Ovary (tissue), 3 donors: ENCODE measurements around the gene ACVR2B.

Experiments used
- EP300 ChIP-seq: sonication (generic); formaldehyde crosslinking; IDR thresholded peaks from one replicate; pipeline ENCODE4 v1.6.1; 2017; ENCODE audit warnings: antibody characterized with exemption
- POLR2A ChIP-seq: fragments of 450-650 bp; IDR thresholded peaks from one replicate; pipeline ENCODE4 v1.6.1; 2017; ENCODE audit warnings: antibody characterized with exemption, mild to moderate bottlenecking, moderate library complexity
- TF ChIP-seq, protein P1 (sequence below), 3 donors: fragments of 450-650 bp in 2 of 3; fragments of 200-600 bp in 1 of 3; IDR thresholded peaks; one replicate each; pipeline versions ENCODE4 v1.5.1 to v1.8.0; 2016 to 2022; ENCODE audit warnings: antibody characterized with exemption in 3 of 3, mild to moderate bottlenecking in 1 of 3
- donor health status: DM: no; HTN: no; CAD: no.

DNA sequence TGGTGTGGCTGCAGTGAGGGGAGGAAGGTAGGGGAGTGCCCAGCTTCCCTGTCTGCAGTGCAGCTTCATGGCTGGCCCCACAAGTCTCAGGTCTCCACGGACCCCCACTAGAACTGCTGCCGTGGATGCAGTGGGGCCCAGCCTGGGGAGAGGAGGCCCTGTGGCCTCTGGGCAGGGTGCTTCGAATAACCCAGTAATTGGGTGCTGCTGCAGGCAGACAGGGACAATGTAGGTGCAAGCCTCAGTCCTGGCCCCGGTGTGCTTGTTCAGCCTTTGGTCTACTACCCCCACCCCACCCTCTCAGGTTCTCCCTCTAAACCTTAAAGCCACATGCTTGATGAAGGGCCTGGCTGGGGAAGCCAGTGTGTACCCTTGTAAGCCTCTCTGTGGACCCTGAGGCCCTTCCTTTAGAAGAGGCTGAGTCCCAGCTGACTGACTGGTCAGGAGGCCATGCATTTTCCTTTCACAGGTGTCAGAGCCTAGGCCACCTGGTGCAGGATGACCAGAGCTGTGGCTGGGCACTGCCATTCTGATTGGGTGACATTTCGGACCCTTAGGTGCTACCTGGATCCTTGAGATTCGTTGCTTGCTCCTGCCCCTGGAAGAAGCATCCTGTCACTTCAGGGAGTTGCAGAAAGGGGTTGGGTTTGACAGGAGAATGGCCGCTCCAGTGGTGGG, 21.4 kb downstream of the ACVR2B start:
- TF ChIP-seq, protein P1, sequence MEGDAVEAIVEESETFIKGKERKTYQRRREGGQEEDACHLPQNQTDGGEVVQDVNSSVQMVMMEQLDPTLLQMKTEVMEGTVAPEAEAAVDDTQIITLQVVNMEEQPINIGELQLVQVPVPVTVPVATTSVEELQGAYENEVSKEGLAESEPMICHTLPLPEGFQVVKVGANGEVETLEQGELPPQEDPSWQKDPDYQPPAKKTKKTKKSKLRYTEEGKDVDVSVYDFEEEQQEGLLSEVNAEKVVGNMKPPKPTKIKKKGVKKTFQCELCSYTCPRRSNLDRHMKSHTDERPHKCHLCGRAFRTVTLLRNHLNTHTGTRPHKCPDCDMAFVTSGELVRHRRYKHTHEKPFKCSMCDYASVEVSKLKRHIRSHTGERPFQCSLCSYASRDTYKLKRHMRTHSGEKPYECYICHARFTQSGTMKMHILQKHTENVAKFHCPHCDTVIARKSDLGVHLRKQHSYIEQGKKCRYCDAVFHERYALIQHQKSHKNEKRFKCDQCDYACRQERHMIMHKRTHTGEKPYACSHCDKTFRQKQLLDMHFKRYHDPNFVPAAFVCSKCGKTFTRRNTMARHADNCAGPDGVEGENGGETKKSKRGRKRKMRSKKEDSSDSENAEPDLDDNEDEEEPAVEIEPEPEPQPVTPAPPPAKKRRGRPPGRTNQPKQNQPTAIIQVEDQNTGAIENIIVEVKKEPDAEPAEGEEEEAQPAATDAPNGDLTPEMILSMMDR (IDR thresholded peaks at IDR 0.05): no peak
- no peak for TF ChIP-seq EP300
- TF ChIP-seq POLR2A: no peak
